Islet precursor cell (in vitro differentiated cells): Measurements from ENCODE around the gene CDC20.
A peak's percentile ranks its signal among the peaks of the same experiment; 100 is the strongest.

ENCODE experiments used
- DNase-seq: peaks from one replicate; pipeline ENCODE4 v3.0.0-alpha.2; 2018

The CDC20 gene

GRCh38 chr1:43329995-43330751 is 28.6 kb upstream of the CDC20 start:
- DNase-seq = peak; percentile 95

DNA sequence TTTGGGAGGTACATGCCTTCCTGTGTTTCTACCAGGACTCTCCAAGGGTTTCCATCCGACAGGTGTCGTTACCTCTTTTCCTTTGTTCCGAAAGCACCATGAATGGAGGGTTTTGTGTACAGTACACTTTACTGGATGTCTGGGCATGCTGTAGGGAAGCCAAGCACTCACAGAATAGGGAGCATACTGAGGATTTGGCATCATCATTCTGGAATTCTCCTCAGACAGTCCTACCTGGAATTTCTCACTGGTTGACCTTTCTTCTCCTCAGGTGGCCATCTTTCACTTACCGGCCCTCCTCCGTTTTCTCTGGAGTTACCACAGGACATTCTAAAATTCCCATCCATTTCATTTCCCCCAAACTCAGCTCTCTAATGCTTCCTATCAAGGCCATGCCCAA is 27.1 kb upstream of the CDC20 start:
- peak; percentile 51 for DNase-seq

GRCh38 chr1:43334453-43335205 is 24.2 kb upstream of the CDC20 start:
- no peak for DNase-seq

- no peak for DNase-seq
Observed at GRCh38 chr1:43337588-43337987, 21.2 kb upstream of the CDC20 start, which contains the start of gene MPL. Gene MPL (plus strand): TSS chr1:43337818. CDS start chr1:43337849, 31 bp downstream.

DNA sequence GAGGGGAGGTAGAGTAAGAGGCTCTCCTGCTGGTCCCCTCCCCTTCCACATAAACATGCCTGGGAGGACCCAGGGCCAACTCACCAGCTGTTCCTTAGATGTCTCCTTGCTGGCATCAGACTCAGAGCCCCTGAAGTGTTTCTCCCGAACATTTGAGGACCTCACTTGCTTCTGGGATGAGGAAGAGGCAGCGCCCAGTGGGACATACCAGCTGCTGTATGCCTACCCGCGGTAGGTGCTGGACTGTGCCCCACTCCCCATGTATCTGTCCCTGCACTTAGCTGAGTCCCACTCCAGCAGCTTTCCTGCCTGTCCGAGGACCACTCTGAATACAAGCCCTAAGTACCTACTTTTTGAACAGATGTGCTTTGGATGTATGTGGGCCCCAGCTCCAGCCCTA is 20.8 kb upstream of the CDC20 start:
- DNase-seq = no peak

DNA sequence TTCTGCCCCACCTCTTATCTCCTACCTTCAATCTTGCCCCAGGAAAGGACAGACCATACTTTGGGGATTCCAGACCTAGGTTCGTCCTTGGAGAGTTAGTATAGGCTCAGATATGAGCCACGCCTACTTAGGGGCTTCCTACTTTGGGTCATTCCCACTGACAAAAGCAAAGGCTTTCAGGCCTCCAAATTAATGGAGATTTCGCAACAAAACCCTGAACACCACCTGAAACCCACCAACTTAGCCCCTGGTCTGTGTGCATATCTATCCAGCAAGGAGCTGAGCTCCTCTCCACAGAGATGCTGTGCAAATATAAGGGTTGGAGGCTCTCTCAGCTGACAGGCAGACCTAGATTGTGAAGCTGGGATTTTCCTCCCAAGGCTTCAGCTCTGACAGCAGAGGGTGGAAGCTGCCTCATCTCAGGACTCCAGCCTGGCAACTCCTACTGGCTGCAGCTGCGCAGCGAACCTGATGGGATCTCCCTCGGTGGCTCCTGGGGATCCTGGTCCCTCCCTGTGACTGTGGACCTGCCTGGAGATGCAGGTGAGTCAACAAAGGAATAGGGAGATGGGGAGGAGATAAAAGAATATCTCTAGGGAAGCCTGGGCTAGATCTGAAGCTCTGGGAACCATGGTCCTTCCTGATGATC is 19.1 kb upstream of the CDC20 start:
- DNase-seq = no peak

- DNase-seq = no peak
Observed at GRCh38 chr1:43340559-43340958, 18.2 kb upstream of the CDC20 start.

GRCh38 chr1:43344267-43344850 is 14.4 kb upstream of the CDC20 start:
- no peak for DNase-seq

- no peak for DNase-seq
Observed at GRCh38 chr1:43345120-43345519, 13.7 kb upstream of the CDC20 start.

DNA sequence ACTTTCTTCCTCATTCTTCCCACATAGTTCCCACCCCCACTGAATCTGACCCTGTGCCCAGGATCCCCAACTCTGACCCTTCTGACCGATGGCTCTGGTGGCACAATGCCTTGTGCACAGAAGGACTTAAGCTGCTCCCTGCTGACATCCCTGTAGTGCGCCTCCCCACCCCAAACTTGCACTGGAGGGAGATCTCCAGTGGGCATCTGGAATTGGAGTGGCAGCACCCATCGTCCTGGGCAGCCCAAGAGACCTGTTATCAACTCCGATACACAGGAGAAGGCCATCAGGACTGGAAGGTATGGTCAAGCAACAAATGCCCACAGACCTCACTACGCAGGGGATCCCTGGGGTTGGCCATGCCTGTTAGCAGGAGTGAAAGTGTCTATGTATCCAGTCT is 12.1 kb upstream of the CDC20 start:
- no peak for DNase-seq

GRCh38 chr1:43348343-43348808 is 10.4 kb upstream of the CDC20 start:
- DNase-seq = no peak

DNA sequence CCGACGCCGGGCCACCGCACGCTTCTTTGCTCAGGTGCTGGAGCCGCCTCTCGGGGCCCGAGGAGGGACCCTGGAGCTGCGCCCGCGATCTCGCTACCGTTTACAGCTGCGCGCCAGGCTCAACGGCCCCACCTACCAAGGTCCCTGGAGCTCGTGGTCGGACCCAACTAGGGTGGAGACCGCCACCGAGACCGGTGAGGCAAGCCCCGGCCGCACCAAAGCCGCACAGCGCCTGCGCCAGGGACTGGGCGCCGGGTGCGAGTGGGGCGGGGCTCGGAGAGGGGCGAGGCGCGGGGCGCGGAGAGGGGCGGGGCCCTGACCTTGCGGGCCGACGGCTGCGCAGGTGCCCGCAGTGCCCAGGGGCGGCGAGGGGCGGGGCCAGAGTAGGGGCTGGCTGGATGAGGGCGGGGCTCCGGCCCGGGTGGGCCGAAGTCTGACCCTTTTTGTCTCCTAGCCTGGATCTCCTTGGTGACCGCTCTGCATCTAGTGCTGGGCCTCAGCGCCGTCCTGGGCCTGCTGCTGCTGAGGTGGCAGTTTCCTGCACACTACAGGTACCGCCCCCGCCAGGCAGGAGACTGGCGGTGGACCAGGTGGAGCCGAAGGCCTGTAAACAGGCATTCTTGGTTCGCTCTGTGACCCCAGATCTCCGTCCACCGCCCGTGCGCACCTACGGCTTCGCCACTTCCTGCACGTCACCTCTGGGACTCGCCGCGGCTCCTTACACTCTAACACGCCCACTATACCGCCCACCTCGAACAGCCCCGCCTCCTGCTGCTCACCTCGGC is 9.8 kb upstream of the CDC20 start:
- DNase-seq = peak; percentile 98

- no peak for DNase-seq
Observed at GRCh38 chr1:43349594-43350306, 9.0 kb upstream of the CDC20 start.

- no peak for DNase-seq
Observed at GRCh38 chr1:43350976-43351375, 7.8 kb upstream of the CDC20 start.

GRCh38 chr1:43351421-43352350 is 7.1 kb upstream of the CDC20 start:
- no peak for DNase-seq

GRCh38 chr1:43352351-43352705 is 6.5 kb upstream of the CDC20 start:
- no peak for DNase-seq

DNA sequence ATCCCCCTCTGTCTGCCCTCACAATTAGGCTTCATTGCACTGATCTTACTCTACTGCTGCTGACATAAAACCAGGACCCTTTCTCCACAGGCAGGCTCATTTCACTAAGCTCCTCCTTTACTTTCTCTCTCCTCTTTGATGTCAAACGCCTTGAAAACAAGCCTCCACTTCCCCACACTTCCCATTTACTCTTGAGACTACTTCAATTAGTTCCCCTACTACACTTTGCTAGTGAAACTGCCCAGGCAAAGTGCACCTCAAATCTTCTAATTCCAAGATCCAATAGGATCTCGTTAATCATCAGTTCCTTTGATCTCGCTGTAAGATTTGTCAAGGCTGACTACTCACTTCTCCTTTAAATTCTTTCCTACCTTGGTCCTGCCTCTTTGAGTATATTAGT is 5.9 kb upstream of the CDC20 start:
- no peak for DNase-seq

DNA sequence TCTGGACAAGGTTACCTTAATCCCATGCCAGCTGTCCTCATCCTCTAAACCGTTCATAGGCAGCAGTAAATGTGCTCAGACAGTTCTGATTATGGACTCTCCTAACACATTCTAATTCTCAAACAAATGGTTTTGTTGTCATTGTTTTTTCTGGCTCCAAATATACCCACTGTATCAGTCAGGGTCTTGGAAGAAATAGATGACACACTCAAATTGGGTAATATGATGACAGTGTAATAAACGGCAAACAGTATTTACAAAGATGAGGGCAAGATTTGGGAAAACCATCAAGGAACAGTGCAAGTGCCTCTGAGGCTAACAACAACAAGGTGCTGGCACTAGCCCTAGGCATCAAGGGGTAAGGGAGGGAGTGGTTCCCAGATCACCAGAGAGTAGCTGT is 4.3 kb upstream of the CDC20 start:
- no peak for DNase-seq

DNA sequence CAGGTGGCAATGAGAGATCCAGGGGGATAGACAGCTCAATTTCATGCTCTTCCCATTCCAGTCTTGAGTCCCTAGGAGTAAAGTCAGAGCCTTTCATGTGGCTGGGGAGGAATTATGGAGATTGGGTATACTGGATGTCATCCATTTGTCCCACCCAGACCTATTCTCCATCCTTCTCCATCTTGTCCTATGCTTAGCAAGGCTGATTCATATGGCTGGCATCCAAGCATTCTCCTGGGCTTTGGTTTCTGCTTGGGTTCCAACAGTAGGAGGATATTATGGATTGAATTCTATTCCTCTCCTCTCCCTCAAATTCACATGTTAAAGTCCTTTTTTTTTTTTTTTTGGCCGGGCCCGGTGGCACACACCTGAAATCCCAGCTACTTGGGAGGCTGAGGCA is 3.8 kb upstream of the CDC20 start:
- DNase-seq = no peak

- DNase-seq = no peak
Observed at GRCh38 chr1:43357251-43357650, 1.5 kb upstream of the CDC20 start.
